IMR-90 (cell line): ENCODE measurements around the gene CPNE6. TPM values are rescaled to one million over a fixed set of nuclear protein-coding genes. Genes with fewer than 3 reads are reported as not detected.

Experiments used
- ATAC-seq: fragments of 200-7000 bp; cut with Tn5 transposase; 2 replicates; pipeline ENCODE4 v1.9.1; 2020; ENCODE audit warnings: low read depth, mild to moderate bottlenecking, moderate library complexity
- BruUV-seq: library from RNA; stranded (reverse); fragments of 400-500 nt; replicated peaks from 2 replicates; lab custom pipeline; 2021; lab: Mats Ljungman, UMichigan
- CTCF ChIA-PET: fragments of 300-600 bp; formaldehyde crosslinking; extraction: SDS; loops from one replicate; lab custom pipeline; 2021; ENCODE audit warnings: antibody characterized with exemption; lab: Yijun Ruan, JAX
- POLR2A ChIA-PET: fragments of 300-600 bp; sonication (Branson Sonifier 250); formaldehyde crosslinking; loops from one replicate; lab custom pipeline; 2022; ENCODE audit warnings: antibody characterized with exemption; ENCODE audit not compliant: unreplicated experiment; lab: Charles Lee
- DNase-seq: peaks from one replicate; pipeline ENCODE4 v3.0.0; 2013
- H2AFZ ChIP-seq: replicated peaks from 2 replicates; pipeline ENCODE3; 2013; ENCODE audit warnings: low read length, mild to moderate bottlenecking; ENCODE audit not compliant: poor library complexity
- H2AK5ac ChIP-seq: 2 replicates; pipeline ENCODE4 v1.6.1; 2013; ENCODE audit warnings: low read depth, low read length, inconsistent platforms
- H2AK9ac ChIP-seq: replicated peaks from 2 replicates; pipeline ENCODE3; 2013; ENCODE audit warnings: mild to moderate bottlenecking, low read depth, low read length, moderate library complexity; ENCODE audit not compliant: poor library complexity
- H2BK120ac ChIP-seq: 2 replicates; pipeline ENCODE4 v1.6.1; 2013; ENCODE audit warnings: low read depth, low read length, inconsistent platforms
- H2BK15ac ChIP-seq: 3 replicates; pipeline ENCODE4 v1.6.1; 2013; ENCODE audit warnings: low read depth, low read length, inconsistent platforms
- H2BK20ac ChIP-seq: 2 replicates; pipeline ENCODE4 v1.6.1; 2013; ENCODE audit warnings: low read depth, mild to moderate bottlenecking, inconsistent platforms, low read length, moderate library complexity
- H2BK5ac ChIP-seq: 2 replicates; pipeline ENCODE4 v1.6.1; 2013; ENCODE audit warnings: mild to moderate bottlenecking, low read depth, low read length, inconsistent platforms; ENCODE audit not compliant: poor library complexity, severe bottlenecking
- H3K14ac ChIP-seq: replicated peaks from 2 replicates; pipeline ENCODE4 v1.6.1; 2013; ENCODE audit warnings: low read depth, low read length, inconsistent platforms
- H3K18ac ChIP-seq: 2 replicates; pipeline ENCODE4 v1.6.1; 2013; ENCODE audit warnings: low read depth, low read length, control low read depth
- H3K23ac ChIP-seq: 2 replicates; pipeline ENCODE4 v1.6.1; 2013; ENCODE audit warnings: low read depth, low read length, inconsistent platforms
- H3K27ac ChIP-seq: 2 replicates; pipeline ENCODE4 v1.5.1; 2013; ENCODE audit warnings: mild to moderate bottlenecking, control low read depth, low read length; ENCODE audit not compliant: insufficient read depth
- H3K27me3 ChIP-seq: 2 replicates; pipeline ENCODE4 v1.6.1; 2013; ENCODE audit warnings: low read length; ENCODE audit not compliant: control insufficient read depth, insufficient read depth
- H3K36me3 ChIP-seq: 2 replicates; pipeline ENCODE4 v1.6.1; 2013; ENCODE audit warnings: low read length, mixed read lengths; ENCODE audit not compliant: control insufficient read depth, insufficient read depth
- H3K4ac ChIP-seq: 2 replicates; pipeline ENCODE4 v1.6.1; 2013; ENCODE audit warnings: low read depth, low read length, inconsistent platforms
- H3K4me1 ChIP-seq: 2 replicates; pipeline ENCODE4 v1.6.1; 2013; ENCODE audit warnings: low read length, mixed read lengths; ENCODE audit not compliant: control insufficient read depth, insufficient read depth
- H3K4me2 ChIP-seq: 2 replicates; pipeline ENCODE4 v1.6.1; 2013; ENCODE audit warnings: low read depth, mild to moderate bottlenecking, control low read depth, low read length, moderate library complexity
- H3K4me3 ChIP-seq: 2 replicates; pipeline ENCODE4 v1.5.1; 2013; ENCODE audit warnings: low read depth, mild to moderate bottlenecking, control low read depth, low read length, moderate library complexity; ENCODE audit not compliant: insufficient read depth
- H3K56ac ChIP-seq: 2 replicates; pipeline ENCODE4 v1.6.1; 2013; ENCODE audit warnings: low read length, inconsistent platforms; ENCODE audit not compliant: insufficient read depth; ENCODE audit errors: extremely low read depth
- H3K79me1 ChIP-seq, 2 experiments: 2 replicates each; pipeline ENCODE4 v1.6.1; 2013; ENCODE audit warnings: low read length in 2 of 2, inconsistent platforms in 1 of 2, low read depth in 1 of 2
- H3K9ac ChIP-seq: 2 replicates; pipeline ENCODE4 v1.6.1; 2013; ENCODE audit warnings: low read depth, low read length, control low read depth
- H3K9me1 ChIP-seq: 2 replicates; pipeline ENCODE4 v1.6.1; 2013; ENCODE audit warnings: low read length, inconsistent platforms; ENCODE audit not compliant: insufficient read depth
- H3K9me3 ChIP-seq: 2 replicates; pipeline ENCODE4 v1.6.1; 2013; ENCODE audit warnings: low read length; ENCODE audit not compliant: control insufficient read depth, insufficient read depth
- H4K20me1 ChIP-seq: 2 replicates; pipeline ENCODE4 v1.6.1; 2013; ENCODE audit warnings: low read length, inconsistent platforms; ENCODE audit not compliant: insufficient read depth
- H4K5ac ChIP-seq: 2 replicates; pipeline ENCODE4 v1.6.1; 2013; ENCODE audit warnings: mild to moderate bottlenecking, low read depth, low read length, control low read depth
- H4K8ac ChIP-seq, 2 experiments: 2 replicates each; pipeline ENCODE4 v1.6.1; 2013; ENCODE audit warnings: low read depth in 2 of 2, low read length in 2 of 2, control low read depth in 1 of 2, inconsistent platforms in 1 of 2
- H4K91ac ChIP-seq: 2 replicates; pipeline ENCODE4 v1.6.1; 2013; ENCODE audit warnings: low read depth, low read length, inconsistent platforms; ENCODE audit not compliant: insufficient read depth
- BHLHE40 ChIP-seq: fragments of 150-350 bp; IDR thresholded peaks from 2 replicates; pipeline ENCODE4 v1.6.1; 2016; ENCODE audit warnings: mild to moderate bottlenecking, low read depth, low read length
- CEBPB ChIP-seq: IDR thresholded peaks from 2 replicates; pipeline ENCODE4 v1.6.1; 2012; ENCODE audit warnings: low read depth, low read length, improper control_type of control experiment
- CHD1 ChIP-seq: IDR thresholded peaks from 2 replicates; pipeline ENCODE4 v1.6.1; 2012; ENCODE audit warnings: low read depth, low read length, improper control_type of control experiment
- CTCF ChIP-seq: conservative IDR thresholded peaks from 2 replicates; pipeline ENCODE4 v1.5.1; 2012; ENCODE audit warnings: mild to moderate bottlenecking, low read depth, low read length, improper control_type of control experiment
- FOS ChIP-seq: fragments of 150-350 bp; IDR thresholded peaks from 2 replicates; pipeline ENCODE4 v1.6.1; 2016; ENCODE audit warnings: low read depth, low read length
- MAFK ChIP-seq: IDR thresholded peaks from 2 replicates; pipeline ENCODE4 v1.6.1; 2012; ENCODE audit warnings: low read depth, low read length, improper control_type of control experiment
- MAZ ChIP-seq: IDR thresholded peaks from 2 replicates; pipeline ENCODE4 v1.6.1; 2012; ENCODE audit warnings: low read depth, mild to moderate bottlenecking, low read length, improper control_type of control experiment, moderate library complexity, borderline replicate concordance
- MXI1 ChIP-seq: IDR thresholded peaks from 2 replicates; pipeline ENCODE4 v1.6.1; 2012; ENCODE audit warnings: low read depth, mild to moderate bottlenecking, low read length, moderate library complexity, borderline replicate concordance
- NFE2L2 ChIP-seq: fragments of 150-350 bp; IDR thresholded peaks from 2 replicates; pipeline ENCODE4 v1.6.1; 2016; ENCODE audit warnings: low read depth, mild to moderate bottlenecking, low read length
- POLR2A ChIP-seq: IDR thresholded peaks from 2 replicates; pipeline ENCODE4 v1.6.1; 2012; ENCODE audit warnings: mild to moderate bottlenecking, low read depth, low read length
- RAD21 ChIP-seq: IDR thresholded peaks from 2 replicates; pipeline ENCODE4 v1.6.1; 2012; ENCODE audit warnings: low read length, improper control_type of control experiment
- RCOR1 ChIP-seq: IDR thresholded peaks from 2 replicates; pipeline ENCODE4 v1.6.1; 2012; ENCODE audit warnings: mild to moderate bottlenecking, low read length, improper control_type of control experiment; ENCODE audit not compliant: insufficient replicate concordance
- RFX5 ChIP-seq: IDR thresholded peaks from 2 replicates; pipeline ENCODE4 v1.8.0; 2012; ENCODE audit warnings: low read depth, mild to moderate bottlenecking, low read length, moderate library complexity
- SMC3 ChIP-seq: fragments of 150-350 bp; IDR thresholded peaks from 2 replicates; pipeline ENCODE4 v1.6.1; 2016; ENCODE audit warnings: low read depth, mild to moderate bottlenecking, antibody characterized with exemption, low read length, moderate library complexity
- WGBS, 2 experiments: methylation state at CpG; one replicate each; pipeline versions ENCODE4 v1.1.5 to v1.1.7; 2013; ENCODE audit warnings: missing lambda C conversion rate in 2 of 2; ENCODE audit not compliant: insufficient read length in 1 of 2; ENCODE audit errors: extremely low coverage in 2 of 2; 5-methylcytosine and 5-hydroxymethylcytosine counted together
- dilution Hi-C: fragments of 300-500 bp; cut with HindIII; formaldehyde crosslinking; loops from one replicate; pipeline ENCODE4 v1.14.3; 2018; ENCODE audit warnings: low sequenced_read_pairs; ENCODE audit not compliant: unreplicated experiment
- in situ Hi-C: fragments of 300-500 bp; cut with MboI; formaldehyde crosslinking; loops from 3 replicates; pipeline ENCODE4 v1.14.3; 2019; ENCODE audit warnings: low sequenced_read_pairs, inconsistent platforms, mixed read lengths
- intact Hi-C: fragments of 100-400 bp; cut with micrococcal nuclease; formaldehyde crosslinking; loops from 2 replicates; pipeline ENCODE4 v1.10.0; 2022
- polyA plus RNA-seq, 3 experiments: library from polyadenylated mRNA; depleted of rRNA; stranded (reverse); fragments of >200 nt; gene quantifications; 2 replicates each; pipeline ENCODE4 v1.2.3, GENCODE V29; 2012; ENCODE audit warnings: low replicate concordance in 1 of 3
- total RNA-seq: library from RNA; depleted of rRNA; stranded (reverse); fragments of >200 nt; gene quantifications from 2 replicates; pipeline ENCODE4 v1.2.3, GENCODE V29; 2012
- TF ChIP-seq, protein P1 (sequence below): fragments of 150-350 bp; IDR thresholded peaks from 2 replicates; pipeline ENCODE4 v1.6.1; 2017; ENCODE audit warnings: mild to moderate bottlenecking, antibody characterized with exemption, low read length, low read depth
- TF ChIP-seq, protein P2 (sequence below): fragments of 150-350 bp; IDR thresholded peaks from 2 replicates; pipeline ENCODE4 v1.6.1; 2016; ENCODE audit warnings: low read depth, mild to moderate bottlenecking, low read length, moderate library complexity, borderline replicate concordance

Gene CPNE6
- total and polyA plus RNA-seq, 2 of the 4 experiments (the other 2 are of a cell fraction) = not detected

DNA sequence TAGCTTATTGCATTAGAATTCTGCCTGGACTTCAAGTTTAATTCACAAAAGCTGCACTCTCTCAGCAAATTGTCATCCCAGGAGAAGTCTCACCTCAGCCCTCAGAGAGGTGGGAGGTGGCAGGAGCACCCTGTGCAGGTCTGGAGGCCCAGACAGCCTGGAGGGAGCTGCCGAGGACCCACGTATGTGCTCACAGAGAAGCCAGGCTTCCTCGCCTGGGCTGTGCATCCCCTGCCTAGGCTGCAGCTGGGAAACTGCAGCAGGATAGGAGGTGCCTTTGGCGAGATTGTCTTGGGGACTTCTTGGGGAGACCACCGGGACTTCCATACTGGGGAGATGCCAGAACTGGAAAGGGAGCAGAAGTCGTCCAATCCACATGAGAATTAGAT, 8.8 kb downstream of the CPNE6 start:
- Histone ChIP-seq H2AFZ (no peak overlapping the region), H3K4me3 (no peak overlapping the region), H3K18ac (no peak overlapping the region), H3K14ac (no peak overlapping the region), H3K36me3 (no peaks in the 10 kb centered on the region), H4K5ac (no peak overlapping the region), H3K9me3 (no peaks in the 10 kb centered on the region), H4K20me1 (no peaks in the 10 kb centered on the region; the same call in 1 of the 2 replicates), H2BK20ac (no peak overlapping the region), H4K91ac (no peak overlapping the region), H3K27me3 (peaks cover 94% of the 10 kb centered on the region), H3K4me2 (no peak overlapping the region), H2BK15ac (no peak overlapping the region), H3K9ac (no peak overlapping the region), H4K8ac (no peak overlapping the region), H2AK5ac (no peak overlapping the region), H2BK5ac (no peak overlapping the region), H3K56ac (no peak overlapping the region), H3K4me1 (peaks cover 2% of the 10 kb centered on the region; the same call in 1 of the 2 replicates), H2AK9ac (no peak overlapping the region), H3K27ac (no peak overlapping the region), H3K23ac (no peak overlapping the region), H3K9me1 (no peaks in the 10 kb centered on the region), H3K79me1 (no peaks in the 10 kb centered on the region), H3K4ac (no peak overlapping the region), H2BK120ac (no peak overlapping the region)
- POLR2A ChIA-PET = interaction anchor here (0.8 kb wide), 1 partner anchor 28 kb away, joined by 3 read pairs; no protein-coding TSS in a partner anchor
- in situ Hi-C loops = no loop called here
- dilution Hi-C loops = no loop called here
- intact Hi-C loops = no loop called here
- CTCF ChIA-PET = interaction anchor here (1.0 to 1.8 kb wide), 5 partner anchors 11 to 28 kb away, joined by 3 to 10 read pairs (median 5); partner anchors contain the start of gene PCK2
- 80% methylated on average over 1 of the region's 6 CpGs; no CpG with 5 or more reads in 1 of the 2 experiments for WGBS, 2 experiments
- no TSS peak for BruUV-seq
- no peak for ATAC-seq
- no peak for DNase-seq
- TF ChIP-seq, protein P1, sequence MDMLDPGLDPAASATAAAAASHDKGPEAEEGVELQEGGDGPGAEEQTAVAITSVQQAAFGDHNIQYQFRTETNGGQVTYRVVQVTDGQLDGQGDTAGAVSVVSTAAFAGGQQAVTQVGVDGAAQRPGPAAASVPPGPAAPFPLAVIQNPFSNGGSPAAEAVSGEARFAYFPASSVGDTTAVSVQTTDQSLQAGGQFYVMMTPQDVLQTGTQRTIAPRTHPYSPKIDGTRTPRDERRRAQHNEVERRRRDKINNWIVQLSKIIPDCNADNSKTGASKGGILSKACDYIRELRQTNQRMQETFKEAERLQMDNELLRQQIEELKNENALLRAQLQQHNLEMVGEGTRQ = no peak
- TF ChIP-seq RCOR1 (no peak), CTCF (no peak), MXI1 (no peak), CHD1 (no peak), RFX5 (no peak), RAD21 (no peak), BHLHE40 (no peak), NFE2L2 (no peak), POLR2A (no peak), MAFK (no peak), SMC3 (no peak), MAZ (no peak), CEBPB (no peak), FOS (no peak)
- TF ChIP-seq, protein P2, sequence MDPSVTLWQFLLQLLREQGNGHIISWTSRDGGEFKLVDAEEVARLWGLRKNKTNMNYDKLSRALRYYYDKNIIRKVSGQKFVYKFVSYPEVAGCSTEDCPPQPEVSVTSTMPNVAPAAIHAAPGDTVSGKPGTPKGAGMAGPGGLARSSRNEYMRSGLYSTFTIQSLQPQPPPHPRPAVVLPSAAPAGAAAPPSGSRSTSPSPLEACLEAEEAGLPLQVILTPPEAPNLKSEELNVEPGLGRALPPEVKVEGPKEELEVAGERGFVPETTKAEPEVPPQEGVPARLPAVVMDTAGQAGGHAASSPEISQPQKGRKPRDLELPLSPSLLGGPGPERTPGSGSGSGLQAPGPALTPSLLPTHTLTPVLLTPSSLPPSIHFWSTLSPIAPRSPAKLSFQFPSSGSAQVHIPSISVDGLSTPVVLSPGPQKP = no peak
